Right renal cortex interstitium (tissue), 3 donors: ENCODE results near the gene OCRL. TPM values are rescaled to one million over a fixed set of nuclear protein-coding genes. Genes with fewer than 3 reads are reported as not detected.

Experiments used
- DNase-seq, 3 donors: peaks; one replicate each; pipeline ENCODE4 v3.0.0-alpha.2; 2013; ENCODE audit warnings: low read depth in 3 of 3, low spot score in 2 of 3
- polyA plus RNA-seq, 3 donors: library from polyadenylated mRNA; unstranded; fragments of 120-200 nt; gene quantifications; one replicate each; pipeline ENCODE4 v1.2.1, GENCODE V29; 2013; ENCODE audit not compliant: insufficient read length in 3 of 3

Gene OCRL
- polyA plus RNA-seq, 3 donors, result 29.8 to 30.7 (median 30.4) TPM

DNA sequence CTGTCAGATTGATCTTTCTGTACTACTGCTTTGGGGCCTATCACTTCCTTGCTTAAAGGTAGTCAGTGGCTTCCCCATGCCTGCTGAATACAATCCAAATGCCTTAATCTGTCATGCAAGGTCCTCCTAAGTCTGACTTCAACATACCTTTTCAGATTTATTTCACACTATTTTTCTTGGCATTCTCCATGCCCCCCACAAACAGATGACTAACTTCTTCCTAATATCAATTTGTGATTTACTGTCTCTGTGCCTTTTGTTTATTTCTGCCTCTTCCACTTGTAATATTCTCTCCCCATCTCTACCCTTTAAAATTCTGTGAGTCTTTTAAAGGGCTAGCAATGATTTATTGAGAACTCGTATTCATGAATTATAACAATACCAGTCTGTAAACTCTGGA, 41.8 kb downstream of the OCRL start:
- DNase-seq, result no peak

DNA sequence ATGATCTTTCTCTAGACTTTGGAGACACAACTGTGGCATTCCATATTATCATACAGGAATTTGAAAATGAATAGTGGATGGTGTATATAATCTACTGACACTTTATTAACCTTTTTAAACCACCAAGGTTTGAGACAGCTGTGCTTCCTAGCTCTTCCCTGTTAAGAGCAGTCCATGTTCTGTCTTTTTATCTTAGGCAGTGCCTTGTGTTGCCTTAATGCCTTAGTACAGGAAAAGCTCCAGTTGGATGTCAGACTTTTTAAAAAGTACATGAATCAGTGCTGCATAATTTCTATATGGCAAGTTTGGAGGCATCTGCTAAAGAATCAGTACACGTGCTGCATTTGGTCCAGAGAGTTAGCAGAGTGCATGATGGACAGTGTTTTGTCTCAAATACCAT, 45.1 kb downstream of the OCRL start:
- no peak for DNase-seq

DNA sequence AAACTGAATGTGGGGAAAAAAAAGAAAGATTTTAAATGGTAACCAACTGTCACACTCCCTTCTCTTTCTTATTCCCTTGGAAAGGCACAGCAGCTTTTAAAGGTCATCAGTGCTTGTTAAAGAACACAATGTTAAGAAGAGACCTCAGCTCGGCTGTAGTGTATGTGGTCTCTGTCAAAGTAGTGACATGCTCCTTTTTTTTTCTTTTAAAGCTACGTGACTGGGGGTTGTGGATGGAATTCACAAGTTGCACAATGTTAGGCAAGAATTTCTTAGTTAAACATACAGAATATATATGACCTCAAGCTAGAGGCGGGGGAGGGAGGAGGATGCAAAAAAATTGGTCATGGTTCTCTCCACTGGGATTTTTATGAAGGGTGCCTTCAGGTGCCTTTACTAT, 45.6 kb downstream of the OCRL start:
- no peak for DNase-seq

DNA sequence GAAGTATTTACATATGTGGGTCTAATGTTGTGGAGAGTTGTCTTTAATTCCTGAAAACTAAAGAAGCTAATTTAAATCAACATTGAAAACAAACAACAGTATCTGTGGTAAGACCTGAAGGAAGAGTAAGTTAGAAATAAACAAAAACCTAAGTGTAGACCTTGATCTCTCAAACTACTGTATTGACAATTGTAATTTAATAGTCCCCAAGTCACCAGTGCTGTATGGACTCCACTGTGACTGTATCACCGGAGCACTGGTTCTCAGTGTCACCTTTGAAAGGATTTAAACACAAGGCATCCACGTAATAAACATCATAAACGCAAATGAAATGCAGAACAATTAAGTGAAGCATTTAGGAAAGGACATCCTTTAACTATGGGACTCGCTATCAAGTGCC, 46.4 kb downstream of the OCRL start:
- DNase-seq, result no peak

DNA sequence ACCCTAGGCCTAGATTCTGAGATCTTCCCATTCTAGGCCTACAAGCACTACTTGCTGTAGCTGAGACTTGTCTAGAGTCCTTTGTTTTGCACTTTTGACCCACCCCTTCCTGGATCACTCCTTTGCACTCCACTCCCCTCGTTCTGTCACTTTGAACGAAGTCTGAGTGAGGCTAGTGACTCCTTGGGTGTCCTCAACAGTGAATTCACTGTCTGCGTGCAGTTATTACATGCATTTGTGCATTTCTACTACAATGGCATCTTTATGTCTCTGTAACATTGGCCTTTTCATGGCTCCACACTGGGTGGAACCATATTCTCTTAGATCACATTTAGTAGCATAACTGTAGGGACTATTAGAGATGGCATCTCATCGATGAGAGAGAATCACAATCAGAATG, 50.5 kb downstream of the OCRL start:
- DNase-seq, result no peak

DNA sequence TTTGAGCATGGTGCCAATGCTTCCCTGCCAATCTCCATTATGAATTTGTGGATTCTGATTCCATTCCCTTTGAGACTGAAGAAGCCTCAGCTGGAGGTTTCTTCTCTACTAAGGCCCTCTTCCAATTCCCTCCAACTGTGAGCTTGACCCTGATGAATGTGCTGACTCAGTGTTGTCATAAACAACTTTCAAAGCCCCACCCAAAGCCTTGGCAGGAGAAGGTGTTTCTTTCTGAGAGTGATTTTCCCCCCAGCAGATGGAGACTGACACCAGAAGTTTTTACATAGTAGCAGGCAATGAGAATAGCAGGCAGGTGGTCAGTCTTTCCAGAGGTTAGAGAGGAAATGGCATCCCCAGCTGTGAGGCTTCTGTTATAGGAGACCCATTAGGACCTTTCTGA, 53.1 kb downstream of the OCRL start:
- no peak for DNase-seq

DNA sequence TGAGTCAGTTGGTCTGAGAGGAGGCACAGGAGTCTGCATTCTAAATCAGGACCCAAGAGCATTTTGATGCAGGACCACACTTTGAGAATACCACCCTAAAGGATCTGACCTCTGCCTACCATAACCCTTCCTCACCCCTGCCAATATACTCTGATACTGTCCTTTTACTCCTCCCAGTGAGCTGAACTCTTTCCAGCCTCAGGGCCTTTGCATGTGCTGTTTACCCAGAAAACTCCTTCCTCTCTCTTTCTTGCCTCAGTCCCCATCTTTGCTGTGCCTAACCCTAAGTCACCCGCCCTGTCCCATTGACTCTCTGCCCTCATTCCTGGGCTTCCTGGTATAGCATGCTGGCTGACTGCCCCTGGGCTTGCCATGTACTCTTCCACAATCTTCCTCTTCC, 54.7 kb downstream of the OCRL start:
- no peak for DNase-seq

DNA sequence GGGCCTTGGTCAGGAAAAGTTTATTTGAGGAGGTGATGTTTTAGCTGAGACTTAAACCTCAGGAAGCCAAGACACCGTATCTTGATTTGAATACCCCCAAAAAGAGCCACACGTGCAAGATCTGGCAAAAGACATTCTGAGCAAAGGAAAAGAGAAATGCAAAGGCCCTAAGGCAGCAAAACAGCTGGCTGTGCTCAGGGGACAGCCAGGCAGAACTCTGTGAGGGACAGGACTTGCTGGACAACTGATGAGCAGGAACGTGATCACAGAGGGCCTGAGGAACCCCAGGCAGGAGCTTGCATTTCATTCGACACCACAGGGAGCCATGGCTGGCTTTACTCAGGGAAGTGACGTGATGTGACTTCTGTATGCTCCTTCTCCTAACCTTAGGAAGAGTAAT, 56.0 kb downstream of the OCRL start:
- DNase-seq, result no peak

DNA sequence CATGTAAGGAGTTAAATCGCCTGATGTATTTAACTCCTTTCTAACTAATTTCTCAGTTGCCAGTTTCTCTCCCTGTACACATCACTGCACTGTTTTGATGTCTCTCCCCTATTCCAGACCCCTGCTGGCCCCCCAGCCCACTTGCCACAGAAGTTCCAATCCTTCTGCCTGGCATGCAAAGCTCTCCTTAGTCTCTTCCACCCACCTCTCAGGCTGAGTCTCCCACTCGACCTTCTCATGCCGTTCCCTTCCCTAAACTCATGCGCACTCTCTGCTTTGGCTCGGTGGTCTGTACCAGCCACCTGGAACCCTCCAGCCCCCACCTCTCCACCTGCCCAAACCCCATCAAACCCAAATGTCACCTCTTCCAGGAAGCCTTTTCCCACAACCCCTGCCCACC, 57.8 kb downstream of the OCRL start:
- no peak for DNase-seq

DNA sequence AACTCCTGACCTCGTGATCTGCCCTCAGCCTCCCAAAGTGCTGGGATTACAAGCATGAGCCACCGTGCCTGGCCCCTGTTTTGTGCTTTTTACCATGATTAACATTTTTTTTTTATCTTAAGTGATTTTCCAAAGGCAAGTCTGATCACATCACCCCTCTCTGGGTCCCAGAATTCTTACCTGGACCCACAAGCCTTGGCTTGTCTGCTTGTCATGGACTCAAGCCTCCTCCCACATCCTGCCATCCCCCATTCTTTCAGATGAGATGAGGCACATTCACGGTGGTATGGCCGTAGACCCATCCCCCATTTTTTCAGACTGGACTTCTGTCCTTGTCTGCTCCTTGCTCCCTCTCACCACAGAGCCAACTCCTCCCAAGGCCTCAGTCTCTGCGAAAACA, 59.4 kb downstream of the OCRL start:
- no peak for DNase-seq

DNA sequence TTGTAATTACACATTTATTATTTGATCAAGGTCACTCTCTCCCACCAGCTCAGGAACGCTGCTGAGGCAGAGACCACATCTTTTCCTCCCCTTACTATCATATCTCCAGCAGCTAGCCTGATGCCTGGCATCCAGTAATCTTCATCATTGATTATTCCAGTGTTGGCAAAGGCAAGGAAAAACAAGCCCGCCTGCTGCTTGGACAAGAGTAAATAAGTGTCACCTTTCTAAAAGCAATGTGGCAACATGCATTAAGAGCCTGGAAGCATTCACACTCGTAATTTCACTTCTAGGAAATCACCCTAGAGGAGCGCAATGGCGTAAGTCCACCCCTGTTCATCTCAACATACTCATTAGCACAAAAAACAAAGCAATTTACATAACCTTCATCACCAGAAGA, 59.9 kb downstream of the OCRL start:
- DNase-seq, result no peak

DNA sequence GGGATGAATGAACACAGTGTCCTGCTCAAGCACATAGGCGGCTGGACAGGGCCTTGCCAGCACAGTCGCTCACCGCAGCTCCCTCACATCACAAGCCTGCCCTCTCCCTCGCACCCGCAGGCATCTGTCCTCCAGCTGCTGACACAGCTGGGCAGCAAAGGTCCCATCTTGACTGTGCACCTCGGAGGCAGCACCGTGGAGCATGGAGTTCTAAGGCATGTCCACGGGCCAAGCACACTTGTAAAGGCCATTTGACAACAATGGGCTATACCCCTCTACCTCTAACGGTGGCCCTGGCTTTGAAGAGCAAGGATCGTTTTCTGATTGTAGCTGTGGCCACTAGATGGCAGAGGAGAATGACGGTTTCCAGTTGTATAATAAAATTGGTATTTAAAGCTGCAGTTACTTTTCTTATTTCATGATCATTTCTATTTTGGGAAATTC, 60.9 kb downstream of the OCRL start:
- no peak for DNase-seq

DNA sequence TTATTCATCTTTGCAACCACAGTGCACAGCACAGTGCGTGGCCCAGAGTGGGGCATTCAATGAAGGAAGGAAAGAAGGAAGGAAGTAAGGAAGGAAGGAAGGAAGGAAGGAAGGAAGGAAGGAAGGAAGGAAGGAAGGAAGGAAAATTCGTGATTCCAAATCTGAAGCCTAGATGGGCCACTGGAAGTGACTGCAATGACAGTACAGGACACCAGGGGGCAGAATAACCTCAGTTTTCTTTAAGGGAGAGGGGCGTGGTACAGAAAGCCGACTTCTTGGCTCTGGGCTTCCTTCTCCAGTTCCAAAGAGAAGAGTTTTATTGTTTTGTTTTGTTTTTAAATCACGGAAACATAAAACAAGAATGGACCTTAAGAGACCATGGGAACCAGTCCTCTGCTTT, 66.9 kb downstream of the OCRL start:
- DNase-seq, result peak in 2 of 3 donors; percentile 20 to 33

DNA sequence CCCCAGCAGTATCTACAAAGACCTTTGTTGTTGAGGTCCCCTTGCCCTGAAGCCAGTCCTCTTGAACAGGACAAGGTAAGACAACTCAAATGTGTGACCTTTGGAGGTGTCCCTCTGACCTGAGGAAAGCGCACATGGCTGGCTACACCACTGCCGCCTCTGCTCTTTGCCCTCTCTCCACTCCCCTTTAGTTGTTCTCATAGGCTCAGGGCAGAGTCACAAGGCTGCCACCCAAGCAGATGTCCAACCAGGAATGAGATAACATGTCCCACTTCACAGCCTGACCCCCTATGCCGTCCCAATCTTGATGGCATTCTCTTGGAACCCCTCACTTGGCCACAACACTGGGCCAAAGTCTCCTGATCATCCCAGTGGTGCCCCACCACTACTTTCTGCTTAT, 68.4 kb downstream of the OCRL start:
- no peak for DNase-seq

DNA sequence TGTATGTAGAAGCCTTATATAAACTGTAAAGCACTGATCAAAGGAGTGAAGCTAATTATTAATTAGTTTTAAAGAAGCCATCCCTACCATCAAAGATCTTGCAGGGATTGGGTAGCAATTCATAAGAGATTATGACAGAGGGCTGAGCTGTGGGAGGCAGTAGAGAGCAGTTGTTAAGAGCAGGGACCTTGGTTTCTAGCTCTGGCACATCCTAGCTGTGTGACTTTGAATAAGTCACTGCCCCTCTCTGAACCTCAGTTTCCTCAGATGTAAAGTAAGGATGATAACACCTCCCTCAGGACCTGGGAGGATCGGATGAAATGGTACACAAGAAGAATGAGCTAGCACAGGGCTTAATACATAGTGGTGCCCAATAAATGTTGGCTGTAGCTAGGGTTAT, 69.3 kb downstream of the OCRL start:
- DNase-seq, result no peak

DNA sequence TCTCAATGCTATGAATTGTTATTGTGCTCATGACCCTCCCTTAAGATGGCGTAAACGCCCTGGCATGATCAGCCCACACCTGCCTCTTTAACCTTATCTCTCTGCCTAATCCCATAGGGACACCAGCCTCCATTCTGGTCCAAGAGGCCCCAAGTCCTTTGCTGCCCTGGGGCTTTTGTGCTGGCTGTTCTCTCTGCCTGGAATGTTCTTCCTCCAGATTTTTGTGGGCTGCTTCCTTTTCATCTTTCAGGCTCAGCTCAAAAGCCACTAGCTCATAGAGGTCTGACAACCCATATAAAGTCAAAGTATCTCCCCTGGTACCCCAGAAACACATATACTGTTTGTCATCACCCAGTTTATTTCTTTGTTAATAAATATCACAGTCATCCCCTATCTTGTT, 72.3 kb downstream of the OCRL start:
- DNase-seq, result no peak

DNA sequence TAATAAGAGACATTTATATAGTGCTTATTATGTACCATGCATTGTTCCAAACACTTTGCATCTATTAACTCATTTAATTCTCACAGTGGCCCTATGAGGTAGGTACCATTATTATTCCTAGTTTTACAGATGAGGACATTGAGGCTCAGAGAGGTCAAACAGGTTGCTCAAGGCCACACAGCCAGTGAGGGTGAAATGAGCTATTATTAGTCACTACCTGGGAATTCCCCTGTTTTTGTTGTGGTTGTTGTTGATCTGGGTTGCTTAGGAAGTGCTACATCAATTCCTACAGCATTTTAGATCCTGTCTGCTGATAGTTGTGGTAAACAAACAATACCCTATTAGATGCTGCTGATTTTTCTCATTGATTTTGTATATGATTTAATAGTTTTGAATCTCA, 73.5 kb downstream of the OCRL start:
- no peak for DNase-seq

DNA sequence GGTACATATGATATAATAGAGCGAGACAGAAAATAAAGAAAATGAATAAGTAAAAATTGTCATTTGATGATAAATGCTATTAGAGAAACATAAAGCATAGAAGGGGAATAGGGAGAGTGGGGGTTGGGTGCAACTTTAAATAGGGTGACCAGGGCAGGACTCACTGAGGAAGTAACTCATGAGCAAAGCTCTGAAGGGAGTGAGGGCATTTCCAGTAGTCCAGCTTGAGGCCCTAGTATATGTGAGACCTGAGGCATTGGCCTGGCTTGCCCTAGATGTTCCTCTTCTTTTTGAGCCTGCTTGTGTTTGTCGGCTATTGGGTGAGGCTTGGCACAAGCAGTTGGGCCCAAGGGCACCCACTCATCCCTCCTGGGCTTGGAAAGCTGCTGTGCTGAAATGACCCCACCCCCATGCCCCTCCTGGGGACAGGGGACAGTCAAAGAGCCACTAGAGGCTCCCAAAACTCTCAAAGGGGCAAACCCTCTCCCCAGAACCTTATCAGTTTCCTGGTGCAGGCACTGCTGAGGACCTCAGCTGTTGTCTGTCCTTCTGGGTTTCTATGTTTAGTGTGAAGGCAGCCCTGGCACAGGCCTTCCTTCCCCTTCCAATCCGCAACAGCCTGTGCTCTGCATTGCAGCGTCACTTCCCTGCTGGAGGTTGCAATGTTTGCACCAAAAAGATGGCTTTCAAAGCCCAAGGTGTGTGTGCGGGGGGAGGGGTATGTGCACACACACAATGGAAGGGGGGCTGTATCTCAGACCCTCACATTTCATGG, 74.6 kb downstream of the OCRL start:
- no peak for DNase-seq

DNA sequence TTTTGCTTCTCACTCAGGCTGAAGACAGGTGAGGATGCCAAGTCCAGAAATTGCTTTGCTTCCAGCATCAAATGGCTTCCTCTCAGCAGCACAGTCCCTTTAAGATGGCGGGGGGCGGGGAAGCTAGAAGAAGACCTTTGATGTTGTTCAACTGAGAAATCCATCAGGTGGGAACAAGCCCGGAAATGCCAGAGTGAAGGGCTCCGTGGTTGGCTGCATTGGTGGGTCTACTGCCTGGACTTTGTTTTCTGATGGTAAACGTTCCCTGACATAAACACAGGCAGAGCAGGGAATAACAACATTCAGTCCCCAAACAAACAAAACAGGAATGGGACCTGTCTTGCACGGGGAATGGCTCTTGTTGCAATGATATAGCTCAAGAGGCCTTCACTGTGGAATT, 77.4 kb downstream of the OCRL start:
- DNase-seq, result no peak

DNA sequence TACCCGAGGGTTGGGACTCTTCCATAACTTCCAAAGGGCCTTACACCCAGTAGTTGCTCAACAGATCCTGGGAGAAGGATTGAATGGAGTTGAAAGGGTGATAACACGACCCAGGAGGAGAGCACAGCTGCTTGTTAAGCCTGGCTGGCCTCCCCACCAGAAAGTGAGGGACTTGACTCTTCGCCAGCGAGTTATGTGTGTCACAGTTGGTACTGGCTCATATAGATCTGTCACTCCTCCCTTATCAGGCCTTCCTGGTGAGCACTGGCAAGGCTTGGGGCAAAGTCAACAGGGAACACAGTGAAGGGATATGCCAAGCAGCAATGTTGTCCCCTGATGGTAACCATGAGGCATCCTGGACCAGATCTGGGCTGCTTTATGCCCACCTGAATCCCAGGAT, 78.9 kb downstream of the OCRL start:
- DNase-seq, result no peak

DNA sequence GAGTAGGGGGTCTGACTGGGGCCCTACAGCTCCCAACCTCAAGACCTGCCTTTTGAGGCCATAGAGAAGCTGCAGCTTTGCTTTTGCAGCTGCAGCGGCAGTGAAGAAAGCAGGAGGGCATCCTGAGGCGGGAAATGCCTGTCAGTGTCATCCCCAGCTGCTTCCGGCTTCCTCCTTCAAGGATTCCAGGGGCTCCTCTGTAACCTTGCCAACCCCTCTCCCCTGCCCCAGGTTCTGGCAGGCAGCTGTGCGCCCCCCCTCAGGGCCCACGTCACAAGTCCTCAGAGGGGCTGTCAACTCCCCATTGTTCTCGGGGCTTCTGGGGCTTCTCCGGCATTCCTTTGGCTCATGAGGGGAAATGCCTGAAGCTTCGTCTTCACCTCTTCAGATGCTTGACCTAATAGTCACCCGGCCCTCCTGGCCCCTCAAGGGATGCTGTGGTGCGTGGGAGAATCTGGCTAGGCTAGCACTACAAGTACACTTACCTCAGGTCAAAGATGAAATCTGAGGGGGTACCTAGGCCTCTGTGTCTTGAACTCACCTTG, 82.8 kb downstream of the OCRL start:
- no peak for DNase-seq

DNA sequence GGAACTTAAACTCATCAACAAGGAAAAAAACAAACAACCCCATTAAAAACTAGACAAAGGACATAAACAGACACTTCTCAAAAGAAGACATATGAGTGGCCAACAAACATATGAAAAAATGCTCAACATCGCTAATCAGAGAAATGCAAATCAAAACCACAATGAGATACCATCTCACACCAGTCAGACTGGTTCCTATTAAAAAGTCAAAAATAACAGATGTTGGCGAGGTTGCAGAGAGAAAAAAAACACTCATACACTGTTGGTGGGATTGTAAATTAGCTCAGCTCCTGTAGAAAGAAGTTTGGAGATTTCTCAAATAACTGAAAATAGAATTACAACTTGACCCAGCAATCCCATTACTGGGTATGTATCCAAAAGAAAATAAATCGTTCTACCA, 86.0 kb downstream of the OCRL start:
- no peak for DNase-seq

DNA sequence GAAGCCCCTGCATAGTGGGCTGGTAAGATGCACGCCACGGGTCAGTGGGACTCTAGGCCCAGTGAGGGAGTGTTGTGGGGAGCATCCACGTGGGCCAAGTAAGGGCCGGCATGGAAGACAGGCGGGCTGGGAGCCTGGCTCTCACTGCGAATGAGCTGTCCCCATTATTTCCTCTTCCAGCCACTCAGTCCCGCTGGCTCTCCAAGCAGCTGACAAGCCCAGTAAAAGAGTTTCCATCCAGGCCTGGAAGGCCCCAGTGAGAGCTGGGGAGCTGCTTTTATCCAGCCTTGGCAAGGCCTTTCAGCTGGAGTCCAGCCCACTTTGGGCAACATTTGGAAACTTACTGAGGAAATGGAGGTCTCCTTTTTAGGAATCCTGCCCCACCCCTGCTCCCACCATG, 89.8 kb downstream of the OCRL start:
- no peak for DNase-seq
